GM18502 (cell line): ENCODE data around the gene ZNF714.
"Not testable (repeated sequence)": the region's sequence is repeated elsewhere in the genome, so short reads cannot be mapped to it uniquely, and the experiment has no call there.

ENCODE experiments used
- ATAC-seq: cut with Tn5 transposase; IDR thresholded peaks from one replicate; pipeline ENCODE4 v1.9.1; 2021; ENCODE audit warnings: mild to moderate bottlenecking; ENCODE audit not compliant: unreplicated experiment, poor library complexity

Gene ZNF714

DNA sequence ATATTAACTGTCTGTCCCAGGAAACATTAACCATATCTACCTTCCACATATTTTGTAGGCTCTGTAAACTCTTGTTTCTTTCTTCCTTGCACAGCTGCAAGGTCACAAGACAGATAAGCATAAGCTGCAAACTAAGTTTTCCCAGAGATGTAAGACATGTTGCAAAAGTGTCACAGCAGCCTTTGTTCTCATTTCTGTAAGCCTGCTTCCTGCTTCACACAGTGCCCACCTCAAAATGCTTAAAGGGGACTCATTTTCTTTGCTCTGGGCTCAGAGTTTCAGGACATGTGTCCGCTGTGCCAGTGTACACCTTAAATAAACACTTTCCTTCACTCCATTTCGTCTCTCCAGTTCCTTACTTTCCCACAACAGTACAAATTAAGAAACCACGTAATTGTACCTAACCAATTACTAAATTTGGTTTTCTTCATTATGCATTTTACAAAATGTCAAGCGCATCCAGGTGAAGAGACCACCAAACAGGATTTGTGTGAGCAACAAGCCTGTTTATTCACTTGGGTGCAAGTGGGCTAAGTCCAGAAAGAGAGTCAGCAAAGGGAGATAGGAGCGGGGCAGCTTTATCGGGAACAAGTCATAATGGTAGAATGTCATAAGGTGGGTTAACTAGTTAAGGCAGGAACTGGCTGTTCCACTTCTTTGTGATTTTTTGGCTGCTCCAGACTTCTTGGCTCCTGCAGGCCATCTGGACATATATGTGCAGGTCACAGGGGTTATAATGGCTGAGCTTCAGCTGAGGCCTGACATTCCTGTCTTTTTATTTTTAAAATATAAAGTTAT, 47.1 kb downstream of the ZNF714 start:
- ATAC-seq: no peak

GRCh38 chr19:21130097-21130775, 48.2 kb downstream of the ZNF714 start:
- no peak for ATAC-seq

GRCh38 chr19:21133633-21134032, 51.6 kb downstream of the ZNF714 start:
- ATAC-seq: no peak

GRCh38 chr19:21134934-21135366, 52.9 kb downstream of the ZNF714 start:
- ATAC-seq: no peak

DNA sequence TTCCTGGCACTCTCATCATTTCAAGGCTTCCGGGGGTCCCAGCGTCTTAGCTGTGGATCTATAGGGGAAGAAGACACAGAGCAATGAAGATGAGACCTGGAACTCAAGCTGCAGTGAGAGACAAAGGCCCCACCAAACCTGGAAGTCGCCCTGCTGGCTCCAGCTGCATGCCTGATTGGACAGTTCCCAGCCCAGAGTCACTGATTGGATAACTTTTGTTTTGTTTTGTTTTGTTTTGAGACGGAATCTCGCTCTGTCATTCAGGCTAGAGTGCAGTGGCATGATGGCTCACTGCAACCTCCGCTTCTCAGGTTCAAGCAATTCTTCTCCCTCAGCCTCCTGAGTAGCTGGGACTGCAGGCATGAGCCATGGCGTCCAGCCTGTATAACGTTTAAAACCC, 53.4 kb downstream of the ZNF714 start:
- no peak for ATAC-seq

GRCh38 chr19:21138130-21138529, 56.1 kb downstream of the ZNF714 start:
- no peak for ATAC-seq

- ATAC-seq: not testable (repeated sequence)
Measured at GRCh38 chr19:21141006-21141405, 59.0 kb downstream of the ZNF714 start.

DNA sequence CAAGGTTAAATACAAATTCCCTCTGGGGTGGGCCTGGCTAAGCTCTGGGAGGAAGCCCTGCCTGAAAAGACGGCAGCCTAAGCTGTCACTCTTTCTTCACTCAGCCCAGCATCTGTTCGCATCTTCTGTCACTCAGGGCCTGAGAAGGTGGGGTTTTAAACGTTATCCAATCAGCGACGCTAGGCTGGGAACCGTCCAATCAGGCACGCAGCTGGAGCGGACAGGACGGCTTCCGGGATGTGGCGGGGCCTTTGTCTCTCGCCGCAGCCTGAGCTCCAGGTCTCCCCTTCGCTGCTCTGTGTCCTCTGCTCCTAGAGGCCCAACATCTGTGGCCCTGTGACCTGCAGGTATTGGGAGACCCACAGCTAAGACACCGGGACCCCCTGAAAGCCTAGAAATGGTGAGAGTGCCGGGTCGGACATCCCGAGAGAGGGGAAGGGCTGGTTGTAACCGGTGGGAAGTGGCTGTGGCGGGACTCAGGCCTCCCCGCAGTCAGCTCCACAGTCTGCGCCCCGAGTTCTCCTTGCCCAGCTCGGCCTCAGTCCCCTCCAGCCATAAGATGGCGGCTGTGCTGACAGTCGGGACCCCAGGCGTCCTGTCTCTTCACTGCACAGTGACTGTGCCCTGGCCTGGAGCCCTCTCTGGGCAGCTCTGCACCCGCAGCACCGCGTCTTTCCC, 59.9 kb downstream of the ZNF714 start, which contains the start of gene ZNF431:
ZNF431 (plus strand) TSS at position 254 of the 678 bp plus-strand sequence; CDS start at position 398, 144 bp downstream.
- ATAC-seq: peak; percentile 99

GRCh38 chr19:21143428-21143827, 61.4 kb downstream of the ZNF714 start:
- ATAC-seq: no peak

GRCh38 chr19:21143854-21144253, 61.9 kb downstream of the ZNF714 start:
- no peak for ATAC-seq

GRCh38 chr19:21147540-21147939, 65.5 kb downstream of the ZNF714 start:
- no peak for ATAC-seq

- no peak for ATAC-seq
Measured at GRCh38 chr19:21148681-21149080, 66.7 kb downstream of the ZNF714 start.

GRCh38 chr19:21149877-21150276, 67.9 kb downstream of the ZNF714 start:
- ATAC-seq: no peak

- no peak for ATAC-seq
Measured at GRCh38 chr19:21151460-21151859, 69.5 kb downstream of the ZNF714 start.

DNA sequence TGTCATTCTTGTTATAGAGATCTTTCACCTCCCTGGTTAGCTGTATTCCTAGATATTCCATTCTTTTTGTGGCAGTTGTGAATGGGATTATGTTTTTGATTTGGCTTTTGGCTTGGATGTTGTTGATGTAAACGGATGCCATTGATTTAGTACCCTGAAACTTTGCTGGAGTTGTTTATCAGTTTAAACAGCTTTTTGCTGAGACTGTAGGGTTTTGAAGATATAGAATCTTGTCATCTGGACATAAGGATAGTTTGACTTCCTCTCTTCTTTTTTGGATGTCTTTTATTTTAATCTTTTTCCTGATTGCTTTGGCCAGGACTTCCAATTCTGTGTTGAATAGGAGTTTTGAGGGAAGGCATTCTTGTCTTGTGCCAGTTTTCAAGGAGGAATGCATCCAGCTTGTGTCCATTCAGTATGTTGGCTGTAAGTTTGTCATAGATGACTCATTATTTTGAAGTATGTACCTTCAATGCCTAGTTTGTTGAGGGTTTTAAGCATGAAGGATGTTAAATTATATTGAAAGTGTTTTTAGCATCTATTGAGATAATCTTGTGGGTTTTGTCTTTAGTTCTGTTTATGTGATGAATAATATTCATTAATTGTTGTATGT, 76.6 kb downstream of the ZNF714 start:
- ATAC-seq: no peak

DNA sequence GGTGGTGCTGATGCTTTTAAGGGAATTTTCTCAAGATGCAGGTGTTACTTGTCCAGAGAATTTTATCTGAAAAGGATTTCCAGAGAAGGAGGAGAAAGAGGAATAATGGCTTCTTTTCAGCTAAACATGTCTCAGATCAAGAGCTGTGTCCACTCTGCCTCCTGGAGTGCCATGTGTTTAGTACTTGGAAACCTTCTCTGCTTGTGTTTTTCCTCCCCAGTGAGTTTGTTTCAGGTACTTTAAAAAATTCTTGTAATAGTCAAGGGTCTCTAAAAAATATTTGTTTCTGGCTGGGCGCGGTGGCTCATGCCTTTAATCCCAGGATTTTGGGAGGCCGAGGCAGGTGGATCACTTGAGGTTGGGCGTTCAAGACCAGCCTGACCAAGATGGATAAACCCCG, 82.5 kb downstream of the ZNF714 start:
- ATAC-seq: no peak

DNA sequence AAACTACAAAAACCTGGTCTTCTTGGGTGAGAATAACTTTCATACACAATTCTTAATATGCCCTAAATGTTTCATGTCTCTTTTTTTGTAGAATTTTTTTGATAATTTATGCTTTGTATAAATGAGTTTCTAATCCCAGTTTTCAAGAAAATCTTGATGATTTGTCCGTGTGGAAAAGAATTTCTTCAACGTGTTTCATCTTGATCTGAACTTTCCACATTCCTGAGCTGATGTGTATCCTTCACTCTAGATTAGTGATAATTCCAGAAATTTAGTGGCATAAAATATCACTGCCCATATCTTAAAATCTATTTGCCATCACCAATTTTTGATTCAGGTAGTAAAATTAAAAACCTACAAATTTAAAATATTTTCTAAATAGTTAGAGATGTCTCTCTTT, 84.4 kb downstream of the ZNF714 start:
- no peak for ATAC-seq
